Measurements from ENCODE around the gene RBM19.

DNA sequence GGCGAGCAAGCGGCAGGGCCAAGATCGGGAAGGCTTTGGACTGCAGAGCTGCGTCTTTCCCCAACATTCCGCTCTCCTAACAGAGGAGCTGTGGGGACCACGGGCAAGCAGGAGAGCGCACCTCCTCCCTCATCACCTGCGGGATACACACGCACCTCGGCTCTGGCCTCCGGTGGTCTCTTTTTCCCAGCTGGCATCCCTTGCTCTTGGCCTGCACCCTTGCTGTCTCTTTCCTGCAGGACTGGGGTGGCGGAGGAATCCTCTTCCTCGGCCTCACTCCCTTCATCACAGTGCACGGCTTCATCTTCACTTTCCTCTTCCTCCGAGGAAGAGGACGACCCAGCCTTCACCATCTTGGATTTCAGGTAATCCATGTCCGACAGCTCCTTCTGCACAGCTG, 8.5 kb downstream of the RBM19 start:
- TF ChIP-seq, protein P1, sequence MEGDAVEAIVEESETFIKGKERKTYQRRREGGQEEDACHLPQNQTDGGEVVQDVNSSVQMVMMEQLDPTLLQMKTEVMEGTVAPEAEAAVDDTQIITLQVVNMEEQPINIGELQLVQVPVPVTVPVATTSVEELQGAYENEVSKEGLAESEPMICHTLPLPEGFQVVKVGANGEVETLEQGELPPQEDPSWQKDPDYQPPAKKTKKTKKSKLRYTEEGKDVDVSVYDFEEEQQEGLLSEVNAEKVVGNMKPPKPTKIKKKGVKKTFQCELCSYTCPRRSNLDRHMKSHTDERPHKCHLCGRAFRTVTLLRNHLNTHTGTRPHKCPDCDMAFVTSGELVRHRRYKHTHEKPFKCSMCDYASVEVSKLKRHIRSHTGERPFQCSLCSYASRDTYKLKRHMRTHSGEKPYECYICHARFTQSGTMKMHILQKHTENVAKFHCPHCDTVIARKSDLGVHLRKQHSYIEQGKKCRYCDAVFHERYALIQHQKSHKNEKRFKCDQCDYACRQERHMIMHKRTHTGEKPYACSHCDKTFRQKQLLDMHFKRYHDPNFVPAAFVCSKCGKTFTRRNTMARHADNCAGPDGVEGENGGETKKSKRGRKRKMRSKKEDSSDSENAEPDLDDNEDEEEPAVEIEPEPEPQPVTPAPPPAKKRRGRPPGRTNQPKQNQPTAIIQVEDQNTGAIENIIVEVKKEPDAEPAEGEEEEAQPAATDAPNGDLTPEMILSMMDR (IDR thresholded peaks at IDR 0.05; ENCODE audit: low read depth, low read length, missing input control) = no peak
- TF ChIP-seq, protein P2, sequence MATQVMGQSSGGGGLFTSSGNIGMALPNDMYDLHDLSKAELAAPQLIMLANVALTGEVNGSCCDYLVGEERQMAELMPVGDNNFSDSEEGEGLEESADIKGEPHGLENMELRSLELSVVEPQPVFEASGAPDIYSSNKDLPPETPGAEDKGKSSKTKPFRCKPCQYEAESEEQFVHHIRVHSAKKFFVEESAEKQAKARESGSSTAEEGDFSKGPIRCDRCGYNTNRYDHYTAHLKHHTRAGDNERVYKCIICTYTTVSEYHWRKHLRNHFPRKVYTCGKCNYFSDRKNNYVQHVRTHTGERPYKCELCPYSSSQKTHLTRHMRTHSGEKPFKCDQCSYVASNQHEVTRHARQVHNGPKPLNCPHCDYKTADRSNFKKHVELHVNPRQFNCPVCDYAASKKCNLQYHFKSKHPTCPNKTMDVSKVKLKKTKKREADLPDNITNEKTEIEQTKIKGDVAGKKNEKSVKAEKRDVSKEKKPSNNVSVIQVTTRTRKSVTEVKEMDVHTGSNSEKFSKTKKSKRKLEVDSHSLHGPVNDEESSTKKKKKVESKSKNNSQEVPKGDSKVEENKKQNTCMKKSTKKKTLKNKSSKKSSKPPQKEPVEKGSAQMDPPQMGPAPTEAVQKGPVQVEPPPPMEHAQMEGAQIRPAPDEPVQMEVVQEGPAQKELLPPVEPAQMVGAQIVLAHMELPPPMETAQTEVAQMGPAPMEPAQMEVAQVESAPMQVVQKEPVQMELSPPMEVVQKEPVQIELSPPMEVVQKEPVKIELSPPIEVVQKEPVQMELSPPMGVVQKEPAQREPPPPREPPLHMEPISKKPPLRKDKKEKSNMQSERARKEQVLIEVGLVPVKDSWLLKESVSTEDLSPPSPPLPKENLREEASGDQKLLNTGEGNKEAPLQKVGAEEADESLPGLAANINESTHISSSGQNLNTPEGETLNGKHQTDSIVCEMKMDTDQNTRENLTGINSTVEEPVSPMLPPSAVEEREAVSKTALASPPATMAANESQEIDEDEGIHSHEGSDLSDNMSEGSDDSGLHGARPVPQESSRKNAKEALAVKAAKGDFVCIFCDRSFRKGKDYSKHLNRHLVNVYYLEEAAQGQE (IDR thresholded peaks at IDR 0.05) = no peak
- TF ChIP-seq EGR1 (IDR thresholded peaks at IDR 0.05; ENCODE audit: low read depth in 2 of 2) (no peak), TAF1 (conservative IDR thresholded peaks at IDR 0.05) (no peak), SP1 (IDR thresholded peaks at IDR 0.05) (no peak), HNF4A (conservative IDR thresholded peaks at IDR 0.05) (no peak), GABPA (IDR thresholded peaks at IDR 0.05 in 1 of 2, conservative IDR thresholded peaks at IDR 0.05 in 1 of 2) (no peak)
- TF ChIP-seq, protein P3, sequence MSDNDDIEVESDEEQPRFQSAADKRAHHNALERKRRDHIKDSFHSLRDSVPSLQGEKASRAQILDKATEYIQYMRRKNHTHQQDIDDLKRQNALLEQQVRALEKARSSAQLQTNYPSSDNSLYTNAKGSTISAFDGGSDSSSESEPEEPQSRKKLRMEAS (IDR thresholded peaks at IDR 0.05) = no peak
